SIG-M5 treated with dmso at 0.1 percent for 504 hours (cell line): ENCODE measurements around the gene ADAMTS17.

Source experiments
- DNase-seq: peaks from one replicate; lab custom pipeline; 2025; ENCODE audit not compliant: unreplicated experiment; lab: John Stamatoyannopoulos, UW

ADAMTS17 gene

GRCh38 chr15:100341750-100342560 lies at the start of gene ADAMTS17:
ADAMTS17 (minus strand) TSS chr15:100341975; CDS start chr15:100341899, 76 bp downstream.
- peak; percentile 95 for DNase-seq

- no peak for DNase-seq
These were observed 43.7 kb upstream of the ADAMTS17 start for GRCh38 chr15:100385300-100386050.

- DNase-seq = no peak
These were observed 42.3 kb upstream of the ADAMTS17 start for GRCh38 chr15:100384108-100384410.

- peak; percentile 50 for DNase-seq
These were observed 41.7 kb upstream of the ADAMTS17 start for GRCh38 chr15:100383302-100384107.

- no peak for DNase-seq
These were observed 32.2 kb upstream of the ADAMTS17 start for GRCh38 chr15:100373942-100374341.

GRCh38 chr15:100373120-100373896 lies 31.5 kb upstream of the ADAMTS17 start:
- no peak for DNase-seq

- DNase-seq = no peak
These were observed 31.0 kb upstream of the ADAMTS17 start for GRCh38 chr15:100372739-100373119.

GRCh38 chr15:100355342-100355741 lies 13.6 kb upstream of the ADAMTS17 start:
- no peak for DNase-seq

GRCh38 chr15:100353449-100353848 lies 11.7 kb upstream of the ADAMTS17 start:
- DNase-seq = peak; percentile 40

- peak; percentile 92 for DNase-seq
These were observed 8.9 kb upstream of the ADAMTS17 start for GRCh38 chr15:100350434-100351226.

GRCh38 chr15:100349696-100350433 lies 8.1 kb upstream of the ADAMTS17 start:
- DNase-seq = peak; percentile 81

- no peak for DNase-seq
These were observed 7.5 kb upstream of the ADAMTS17 start for GRCh38 chr15:100349321-100349695.

GRCh38 chr15:100348578-100348977 lies 6.8 kb upstream of the ADAMTS17 start:
- DNase-seq = no peak

- DNase-seq = no peak
These were observed 5.2 kb upstream of the ADAMTS17 start for GRCh38 chr15:100346866-100347512.

- DNase-seq = no peak
These were observed 3.7 kb upstream of the ADAMTS17 start for GRCh38 chr15:100345438-100345837.

- no peak for DNase-seq
These were observed 1.5 kb upstream of the ADAMTS17 start for GRCh38 chr15:100343251-100343650.

- no peak for DNase-seq
These were observed 481 bp downstream of the ADAMTS17 start for GRCh38 chr15:100341239-100341749.

GRCh38 chr15:100340721-100341238 lies 995 bp downstream of the ADAMTS17 start:
- no peak for DNase-seq
